COLO668 (cell line): ENCODE measurements around the gene ZFP91.

ENCODE experiments used
- DNase-seq: peaks from one replicate; lab custom pipeline; 2025; ENCODE audit not compliant: unreplicated experiment; lab: John Stamatoyannopoulos, UW

The ZFP91 gene

GRCh38 chr11:58659404-58659803, 80.5 kb downstream of the ZFP91 start:
- peak; percentile 14 for DNase-seq

GRCh38 chr11:58659910-58660570, 81.2 kb downstream of the ZFP91 start:
- no peak for DNase-seq
